Effector CD8-positive, alpha-beta T cell (primary cell): ENCODE measurements around the gene SPAG16.
"Not testable (repeated sequence)": the region's sequence is repeated elsewhere in the genome, so short reads cannot be mapped to it uniquely, and the experiment has no call there.

Experiments used
- DNase-seq: peaks from one replicate; lab custom pipeline; 2025; lab: John Stamatoyannopoulos, UW

The SPAG16 gene

GRCh38 chr2:213271947-213272346, 12.3 kb upstream of the SPAG16 start:
- no peak for DNase-seq

DNA sequence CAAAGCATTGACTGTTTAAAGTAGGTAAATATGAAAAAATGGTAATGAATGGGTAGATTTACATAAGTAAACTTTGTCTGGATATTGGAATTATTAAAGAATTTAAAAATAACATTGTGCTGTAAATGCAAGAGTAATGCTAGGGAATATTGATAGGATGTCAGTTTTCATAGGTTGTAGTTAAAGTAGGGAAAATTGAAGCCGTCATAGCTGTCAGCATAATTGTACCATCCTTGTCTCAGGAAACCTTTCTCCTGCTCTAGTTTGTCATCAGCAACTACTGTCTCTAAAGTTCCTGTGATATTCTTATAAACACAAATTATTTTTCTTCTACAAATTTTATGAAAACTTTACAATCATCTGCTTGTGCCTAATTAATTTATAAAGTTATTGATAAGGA, 10.1 kb upstream of the SPAG16 start:
- no peak for DNase-seq

GRCh38 chr2:213275265-213275664, 9.0 kb upstream of the SPAG16 start:
- DNase-seq: no peak

DNA sequence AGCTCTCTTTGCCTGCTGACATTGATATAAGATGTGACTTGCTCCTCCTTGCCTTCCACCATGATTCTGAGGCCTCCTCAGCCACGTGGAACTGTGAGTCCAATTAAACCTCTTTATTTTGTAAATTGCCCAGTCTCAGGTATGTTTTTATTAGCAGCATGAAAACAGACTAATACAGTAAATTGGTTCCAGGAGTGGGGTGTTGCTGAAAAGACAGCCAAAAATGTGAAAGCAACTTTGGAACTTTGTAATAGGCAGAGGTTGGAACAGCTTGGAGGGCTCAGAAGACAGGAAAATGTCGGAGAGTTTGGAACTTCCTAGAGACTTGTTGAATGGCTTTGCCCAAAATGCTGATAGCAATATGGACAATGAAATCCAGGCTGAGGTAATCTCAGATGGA, 7.1 kb upstream of the SPAG16 start:
- not testable (repeated sequence) for DNase-seq

- no peak for DNase-seq
Observed at GRCh38 chr2:213279116-213279620, 5.1 kb upstream of the SPAG16 start.

GRCh38 chr2:213279971-213280370, 4.3 kb upstream of the SPAG16 start:
- no peak for DNase-seq

DNA sequence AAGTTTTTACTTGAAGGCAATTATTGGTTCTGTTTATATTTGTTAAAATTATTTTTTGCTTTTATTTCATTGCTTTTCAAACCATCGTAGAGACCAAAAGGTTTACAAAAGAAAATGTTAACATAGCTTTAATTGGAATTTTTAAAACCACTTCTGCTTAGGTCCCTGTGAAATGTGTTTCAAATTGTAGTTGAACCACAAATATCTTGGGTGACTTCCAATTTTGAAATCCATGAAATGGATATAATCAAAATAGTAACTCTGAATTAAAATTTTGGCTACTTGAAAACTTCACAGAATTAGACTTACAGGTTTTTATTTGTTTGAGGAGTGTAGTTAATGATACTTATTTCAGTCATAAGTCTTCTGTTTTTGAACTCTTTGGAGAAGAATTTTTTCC, 3.1 kb upstream of the SPAG16 start:
- no peak for DNase-seq

GRCh38 chr2:213285404-213285803, 1.1 kb downstream of the SPAG16 start:
- DNase-seq: no peak

DNA sequence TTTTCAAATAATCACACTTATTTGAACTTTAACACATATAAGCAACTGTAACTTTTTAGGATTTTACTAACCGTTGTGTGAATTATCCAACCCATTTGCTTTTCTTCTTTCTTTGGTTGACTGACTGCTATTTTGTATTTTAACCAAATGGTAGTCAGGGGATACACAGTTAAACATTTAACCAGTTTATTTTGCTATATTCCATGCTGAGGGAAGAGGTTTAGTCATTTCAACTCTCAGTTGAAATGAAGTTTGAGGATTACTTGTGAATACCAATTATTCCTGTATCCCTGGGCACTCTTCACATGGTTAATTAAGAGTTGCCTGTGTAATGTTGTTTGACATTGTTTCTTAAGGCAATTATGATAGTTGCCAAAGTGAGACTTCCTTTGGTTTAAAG, 1.9 kb downstream of the SPAG16 start:
- no peak for DNase-seq

DNA sequence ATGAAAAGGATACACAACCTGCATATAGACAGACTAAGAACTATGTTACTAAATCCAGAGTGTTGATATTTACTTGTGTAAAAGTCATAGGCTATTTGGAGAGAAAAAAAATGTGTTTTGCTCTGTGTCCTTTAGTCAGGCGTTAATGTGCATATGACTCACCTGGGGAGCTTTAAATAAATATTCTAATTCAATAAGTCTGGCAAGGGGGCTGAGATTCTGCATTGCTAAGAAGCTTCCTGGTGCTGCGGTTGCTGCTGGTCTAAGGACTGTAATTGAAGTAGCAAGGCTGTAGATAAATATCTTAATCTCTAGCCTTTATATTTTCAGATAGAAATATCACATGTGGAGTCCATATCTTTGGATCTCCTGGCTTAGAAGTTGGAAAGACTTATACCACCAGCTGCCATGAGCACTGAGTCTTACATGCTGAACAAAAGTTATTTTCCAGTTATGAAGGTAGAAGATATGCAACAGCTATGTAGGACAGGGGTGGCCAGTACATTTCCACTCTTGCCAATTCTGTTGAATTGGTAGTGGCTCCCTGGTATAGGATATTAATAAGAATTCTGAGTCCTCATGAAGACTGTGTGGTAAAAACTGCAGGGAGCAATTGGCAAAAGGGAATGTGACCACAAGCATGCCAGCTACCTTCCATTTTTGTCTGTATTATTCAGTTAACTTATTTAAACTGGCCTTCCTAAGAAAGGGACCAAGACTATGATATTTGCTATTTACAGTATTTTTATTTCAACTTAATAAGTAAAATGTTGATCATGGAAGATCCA, 4.8 kb downstream of the SPAG16 start:
- DNase-seq: no peak

DNA sequence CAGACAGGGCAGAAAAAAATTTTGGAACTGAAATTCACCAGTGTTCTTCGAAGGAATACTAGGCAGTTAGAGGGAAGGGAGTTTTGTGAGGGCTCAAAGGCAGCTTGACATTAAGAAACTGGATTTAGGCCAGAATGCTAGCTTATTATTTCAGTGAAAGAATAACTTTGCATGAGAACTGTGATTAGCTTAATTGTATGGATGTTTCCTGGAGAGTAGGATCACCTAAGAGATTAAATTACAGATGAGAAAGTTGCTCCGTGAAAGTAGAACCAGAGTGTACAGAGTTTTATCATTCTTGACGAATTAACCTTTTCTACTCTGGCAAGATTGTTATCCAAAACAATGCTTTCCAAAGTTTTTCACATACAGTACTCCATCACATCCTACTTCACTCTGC, 6.2 kb downstream of the SPAG16 start:
- DNase-seq: no peak

DNA sequence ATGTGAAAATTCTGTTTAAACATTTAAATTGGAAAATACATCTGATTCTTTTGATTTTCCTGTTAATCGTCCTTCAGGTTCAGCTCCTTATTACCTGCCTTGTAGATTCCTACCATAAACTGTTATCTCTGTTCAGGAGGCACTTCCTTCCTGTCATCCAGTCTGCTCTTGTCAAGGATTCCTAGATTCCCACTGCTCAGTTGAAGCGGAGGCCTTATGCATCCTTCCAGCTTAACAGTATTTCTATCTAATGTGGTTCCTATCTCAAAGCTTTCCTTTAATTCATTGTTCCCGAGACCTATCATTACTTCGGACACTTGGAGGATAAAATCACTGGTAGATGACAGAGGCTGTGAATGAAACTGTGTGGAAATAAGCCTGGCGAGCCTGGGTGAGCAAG, 12.0 kb downstream of the SPAG16 start:
- DNase-seq: no peak

DNA sequence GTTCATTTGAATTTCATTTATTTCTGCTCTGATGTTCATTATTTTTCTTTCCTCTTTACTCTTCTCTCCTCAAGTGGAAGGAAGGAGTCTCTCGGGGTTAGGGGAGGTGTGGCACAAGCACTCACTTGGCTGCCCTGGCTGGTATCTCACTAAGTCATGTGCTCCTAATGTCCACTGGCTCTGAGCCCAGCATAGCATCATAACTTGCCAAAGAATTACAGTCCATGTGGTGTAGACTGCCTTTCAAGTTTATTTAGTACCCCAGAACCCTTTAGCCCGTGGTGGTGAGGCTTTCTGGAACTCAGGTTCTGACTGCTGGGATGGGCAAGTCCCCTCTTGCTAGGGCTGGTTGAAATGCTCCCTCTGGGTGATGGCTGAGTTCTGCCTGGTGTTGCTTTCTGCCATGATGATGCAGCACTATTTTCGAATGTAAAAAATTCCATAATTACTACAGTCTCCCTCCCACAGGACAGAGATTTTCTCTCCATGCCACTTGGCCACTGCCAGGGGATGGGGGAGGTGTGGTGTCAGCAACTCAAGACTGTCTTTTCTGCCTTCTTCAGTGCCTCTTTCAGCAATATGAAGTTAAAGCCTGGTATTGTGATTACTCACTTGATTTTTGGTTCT, 22.2 kb downstream of the SPAG16 start:
- DNase-seq: no peak

- DNase-seq: no peak
Observed at GRCh38 chr2:213315168-213315876, 31.1 kb downstream of the SPAG16 start.

DNA sequence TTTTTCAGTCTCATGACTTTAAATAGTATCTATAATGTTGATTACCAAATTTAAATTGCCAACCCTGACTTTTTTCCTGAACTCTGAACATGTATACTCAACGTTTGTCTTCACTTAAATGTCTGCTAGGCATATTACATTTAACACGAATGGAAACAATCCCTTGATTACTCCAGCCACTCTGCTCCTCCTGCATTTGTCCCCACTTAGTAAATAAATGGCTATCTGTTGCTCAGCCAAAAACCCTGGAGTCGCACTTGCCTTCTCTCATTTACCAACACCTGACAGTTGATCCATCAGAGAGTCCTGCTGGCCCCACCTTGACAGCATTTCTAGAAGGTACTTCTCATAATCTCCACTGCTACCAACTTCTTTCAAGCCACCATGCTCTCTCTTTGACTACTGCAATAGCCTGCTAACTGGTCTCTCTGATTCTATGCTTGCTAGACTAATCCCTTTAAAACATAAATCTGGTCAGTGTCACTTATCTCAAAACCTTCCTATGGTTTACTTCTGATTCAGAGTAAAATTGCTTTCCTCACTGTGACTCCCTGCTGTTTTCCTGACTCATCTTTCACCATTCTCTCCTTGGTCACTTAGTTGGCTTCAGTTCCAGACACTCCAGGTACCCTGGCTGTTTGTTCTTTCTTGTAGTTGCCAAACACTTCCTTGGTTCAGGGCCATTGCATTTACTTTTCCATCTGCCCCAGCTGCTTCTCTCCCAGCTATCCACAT, 31.9 kb downstream of the SPAG16 start:
- no peak for DNase-seq

DNA sequence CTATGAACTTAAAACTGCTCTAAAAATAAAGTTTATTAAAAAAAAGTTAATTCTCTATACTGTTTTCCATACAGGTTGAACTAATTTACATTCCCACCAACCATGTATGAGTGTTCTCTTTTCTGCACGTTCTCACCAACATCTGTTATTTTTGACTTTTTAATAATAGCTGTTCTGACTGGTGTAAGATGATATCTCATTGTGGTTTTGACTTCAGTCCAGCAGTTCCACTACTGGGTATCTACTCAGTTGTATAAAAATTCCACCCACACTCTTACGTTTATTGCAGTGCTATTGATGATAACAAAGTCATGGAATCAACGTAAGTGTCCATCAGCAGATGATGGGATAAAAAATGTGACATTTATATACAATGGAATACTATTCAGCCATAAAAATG, 33.7 kb downstream of the SPAG16 start:
- no peak for DNase-seq

- no peak for DNase-seq
Observed at GRCh38 chr2:213320604-213321003, 36.3 kb downstream of the SPAG16 start.

DNA sequence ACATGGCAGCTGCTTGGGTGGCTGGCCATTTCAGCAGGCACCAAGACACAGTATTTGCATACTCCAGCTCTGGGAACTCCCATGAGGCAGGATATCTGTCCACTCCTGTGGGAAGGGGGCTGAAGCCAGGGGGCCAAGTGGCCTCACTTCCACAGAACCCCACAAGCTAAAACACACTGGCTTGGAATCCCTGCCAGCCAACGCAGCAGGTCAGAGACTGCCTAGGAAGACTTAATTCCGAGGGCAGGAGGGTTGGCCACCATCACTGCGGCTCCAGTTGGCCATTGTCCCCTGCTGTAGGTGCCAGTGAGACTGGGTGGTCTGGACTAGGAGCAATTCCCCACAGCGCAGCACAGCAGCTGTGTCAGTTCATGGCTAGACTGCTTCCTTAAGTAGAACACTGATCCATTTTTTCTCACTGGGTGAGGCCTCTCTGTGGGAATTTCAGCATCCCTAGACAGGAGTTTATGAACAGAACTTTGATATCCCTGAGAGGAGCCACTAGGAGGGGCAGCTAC, 52.0 kb downstream of the SPAG16 start:
- DNase-seq: no peak

- no peak for DNase-seq
Observed at GRCh38 chr2:213353419-213353818, 69.2 kb downstream of the SPAG16 start.

- no peak for DNase-seq
Observed at GRCh38 chr2:213376644-213377043, 92.4 kb downstream of the SPAG16 start.

DNA sequence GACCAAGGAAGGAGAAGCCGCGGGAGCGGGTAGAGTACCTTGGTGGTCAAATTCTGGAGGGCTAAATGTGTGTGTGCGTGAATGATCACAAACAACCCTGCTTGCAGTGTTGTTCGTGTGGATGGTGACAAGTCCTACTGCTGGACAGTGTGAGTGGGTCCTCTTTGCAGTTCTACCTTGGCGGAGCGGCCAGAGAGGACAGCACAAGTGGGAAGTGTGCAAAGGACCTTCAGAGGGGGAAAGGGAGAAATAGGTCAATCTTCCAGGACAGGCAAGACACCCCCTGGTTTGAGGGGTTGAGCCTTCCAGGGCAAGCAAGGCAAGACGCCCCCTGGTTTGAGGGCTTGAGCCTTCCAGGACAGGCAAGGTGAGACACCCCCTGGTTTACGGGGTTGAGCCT, 122.8 kb downstream of the SPAG16 start:
- not testable (repeated sequence) for DNase-seq
